GM23248 (cell line): ENCODE measurements around the gene MYCL.

ENCODE experiments used
- EZH2 ChIP-seq: fragments of 200-600 bp; sonication (generic); IDR thresholded peaks from 2 replicates; pipeline ENCODE4 v1.6.1; 2018; ENCODE audit warnings: antibody characterized with exemption, mild to moderate bottlenecking; ENCODE audit not compliant: insufficient read depth, poor library complexity, severe bottlenecking
- EZH2phosphoT487 ChIP-seq: fragments of 200-600 bp; sonication (generic); IDR thresholded peaks from 2 replicates; pipeline ENCODE4 v1.6.1; 2018; ENCODE audit warnings: antibody characterized with exemption, moderate library complexity, mild to moderate bottlenecking, low read depth; ENCODE audit not compliant: insufficient read depth

GRCh38 chr1:39850606-39851216 is 51.0 kb downstream of the MYCL start:
- TF ChIP-seq EZH2 (no peak), EZH2phosphoT487 (no peak)
